A549 (cell line): ENCODE measurements around the gene NXN. TPM values are rescaled to one million over a fixed set of nuclear protein-coding genes. Genes with fewer than 3 reads are reported as not detected.

Experiments
- polyA plus RNA-seq, 4 experiments: library from polyadenylated mRNA; depleted of rRNA in 3 of 4; stranded (reverse); fragments of >200 nt; fragmentation: RNase III in 1 of 4; extraction: RNeasy Plus Mini Kit Qiagen cat#74134 plus additional on column Dnase treatment in 1 of 4; gene quantifications; 2 replicates in 3 of 4; 3 replicates in 1 of 4; pipeline ENCODE4 v1.2.3, GENCODE V29; 2011 to 2017
- small RNA-seq, 6 experiments: library from RNA; depleted of rRNA; stranded (forward); fragments of <200 nt; gene quantifications; one replicate each; pipeline ENCODE3, GENCODE V24; 2012

NXN gene
- polyA plus RNA-seq, 2 of the 4 experiments (the other 2 are of a cell fraction), result 24.6 to 31.1 TPM

Small RNA genes within 50 kb of the gene (small RNA-seq; reads per million reads assigned to genes)
- gene MIR3183, result 0 to 0.26 (median 0) reads per million in 6 experiments

Other genes with a start within 250 kb of the NXN start
- 29.5 and 35.1 TPM in 2 replicates for gene TLCD3A, start 247.2 kb downstream of the NXN start, polyA plus RNA-seq (2011; rRNA removed)
- gene TLCD3A, start 247.2 kb downstream of the NXN start, polyA plus RNA-seq (2017; fragmentation: RNase III; extraction: RNeasy Plus Mini Kit Qiagen cat#74134 plus additional on column Dnase treatment), result 28.5 to 31.5 TPM (median 30.8 TPM) in 3 replicates
- gene GEMIN4, start 227.5 kb downstream of the NXN start, polyA plus RNA-seq (2011; rRNA removed), result 36.1 and 51.8 TPM in 2 replicates
- 45.5 to 49.0 TPM (median 47.6 TPM) in 3 replicates for gene GEMIN4, start 227.5 kb downstream of the NXN start, polyA plus RNA-seq (2017; fragmentation: RNase III; extraction: RNeasy Plus Mini Kit Qiagen cat#74134 plus additional on column Dnase treatment)
- 98.3 and 133 TPM in 2 replicates for gene GLOD4, start 197.5 kb downstream of the NXN start, polyA plus RNA-seq (2011; rRNA removed)
- gene GLOD4, start 197.5 kb downstream of the NXN start, polyA plus RNA-seq (2017; fragmentation: RNase III; extraction: RNeasy Plus Mini Kit Qiagen cat#74134 plus additional on column Dnase treatment), result 119 to 141 TPM (median 132 TPM) in 3 replicates
- 27.1 and 38.8 TPM in 2 replicates for gene MRM3, start 197.4 kb downstream of the NXN start, polyA plus RNA-seq (2011; rRNA removed)
- 45.4 to 48.2 TPM (median 47.1 TPM) in 3 replicates for gene MRM3, start 197.4 kb downstream of the NXN start, polyA plus RNA-seq (2017; fragmentation: RNase III; extraction: RNeasy Plus Mini Kit Qiagen cat#74134 plus additional on column Dnase treatment)
- gene TIMM22, start 17.4 kb upstream of the NXN start, polyA plus RNA-seq (2011; rRNA removed), result 14.7 and 15.8 TPM in 2 replicates
- gene TIMM22, start 17.4 kb upstream of the NXN start, polyA plus RNA-seq (2017; fragmentation: RNase III; extraction: RNeasy Plus Mini Kit Qiagen cat#74134 plus additional on column Dnase treatment), result 21.3 to 22.4 TPM (median 22.1 TPM) in 3 replicates
- gene ABR, start 200.2 kb upstream of the NXN start, polyA plus RNA-seq (2011; rRNA removed), result 62.5 and 70.9 TPM in 2 replicates
- gene ABR, start 200.2 kb upstream of the NXN start, polyA plus RNA-seq (2017; fragmentation: RNase III; extraction: RNeasy Plus Mini Kit Qiagen cat#74134 plus additional on column Dnase treatment), result 68.8 to 78.0 TPM (median 73.8 TPM) in 3 replicates